ENCODE results near the gene CD276.

CD276 gene

DNA sequence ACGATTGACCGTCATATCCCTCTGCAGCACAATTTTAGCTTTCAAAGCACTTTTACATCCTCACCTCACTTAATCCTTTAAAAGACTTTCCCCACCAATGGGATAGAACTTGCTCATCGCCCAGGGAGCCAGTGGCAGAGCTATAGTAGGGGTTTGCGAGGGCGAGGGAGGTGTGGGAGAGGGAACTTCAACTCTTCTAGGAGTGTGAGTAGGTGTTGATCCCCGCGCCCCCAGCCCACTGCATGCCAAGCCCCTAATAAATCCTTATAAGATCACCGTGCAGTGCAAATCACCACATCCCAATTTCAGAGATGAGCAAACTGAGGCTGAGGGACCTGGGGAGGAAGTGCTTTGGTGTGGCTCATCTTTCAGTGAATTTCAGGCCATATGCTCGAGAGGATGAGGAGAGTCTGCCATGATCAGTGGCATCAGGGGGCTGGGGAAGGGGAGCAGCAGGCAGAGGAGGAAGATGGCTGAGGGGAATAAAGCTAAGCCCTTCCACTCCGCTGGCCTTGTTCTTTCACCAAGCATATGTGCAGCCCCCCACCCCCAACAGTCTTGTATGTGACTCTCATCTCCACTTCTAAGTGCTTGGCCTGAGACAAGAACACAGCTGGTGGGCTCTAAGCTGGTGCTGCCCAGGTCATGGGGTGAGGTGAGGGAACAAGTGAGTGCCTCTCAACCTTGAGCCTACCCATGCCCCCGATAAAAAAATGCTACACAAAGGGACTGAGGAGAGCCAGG is 63.8 kb downstream of the CD276 start:
- DNase-seq (ENCODE audit: low read depth in 2 of 2) = no peak

- no peak for DNase-seq (ENCODE audit: low read depth in 2 of 2)
Observed at GRCh38 chr15:73748730-73749129, 64.5 kb downstream of the CD276 start.

DNA sequence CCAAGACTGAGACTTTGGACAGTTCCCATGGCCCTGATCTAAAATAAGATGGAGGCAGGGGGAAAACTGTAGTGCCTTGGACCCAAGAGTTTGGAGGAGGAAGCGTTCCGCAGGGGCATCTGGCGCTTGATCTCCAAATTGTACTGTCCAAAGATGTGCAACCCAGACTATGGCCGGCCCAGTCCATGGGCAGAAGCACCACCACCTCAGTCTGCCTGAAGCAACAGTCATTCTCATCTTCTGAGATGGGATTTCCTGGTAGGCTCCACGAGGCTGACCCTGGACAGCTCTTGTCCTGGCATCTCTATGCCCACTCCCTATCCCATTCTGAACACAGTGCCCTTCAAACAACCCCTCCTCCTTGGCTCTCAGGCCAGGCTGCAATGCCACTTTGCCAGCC is 65.3 kb downstream of the CD276 start:
- DNase-seq (ENCODE audit: low read depth in 2 of 2) = no peak

DNA sequence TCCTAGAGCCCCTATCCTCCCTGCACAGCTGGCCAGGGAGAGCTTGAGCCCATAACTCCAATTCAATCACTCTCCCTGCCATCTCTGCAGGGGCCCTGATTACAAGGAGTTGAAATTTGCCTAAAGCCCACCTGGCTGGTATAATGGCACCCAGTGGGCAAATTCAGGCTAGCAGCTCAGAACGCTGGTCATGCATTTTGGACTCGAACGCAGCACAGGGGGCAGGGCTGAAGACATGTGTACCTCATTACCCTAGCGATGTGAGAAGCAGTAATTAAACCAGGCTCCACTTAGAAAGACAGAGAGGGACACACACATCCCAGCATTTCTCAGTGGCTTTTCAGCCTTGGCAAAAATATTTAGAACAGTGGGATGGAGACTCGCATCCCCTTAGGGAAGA is 65.8 kb downstream of the CD276 start:
- no peak for DNase-seq (ENCODE audit: low read depth in 2 of 2)

GRCh38 chr15:73750438-73750837 is 66.3 kb downstream of the CD276 start:
- DNase-seq (ENCODE audit: low read depth in 2 of 2) = no peak

GRCh38 chr15:73750951-73751350 is 66.8 kb downstream of the CD276 start:
- DNase-seq (ENCODE audit: low read depth in 2 of 2) = no peak

DNA sequence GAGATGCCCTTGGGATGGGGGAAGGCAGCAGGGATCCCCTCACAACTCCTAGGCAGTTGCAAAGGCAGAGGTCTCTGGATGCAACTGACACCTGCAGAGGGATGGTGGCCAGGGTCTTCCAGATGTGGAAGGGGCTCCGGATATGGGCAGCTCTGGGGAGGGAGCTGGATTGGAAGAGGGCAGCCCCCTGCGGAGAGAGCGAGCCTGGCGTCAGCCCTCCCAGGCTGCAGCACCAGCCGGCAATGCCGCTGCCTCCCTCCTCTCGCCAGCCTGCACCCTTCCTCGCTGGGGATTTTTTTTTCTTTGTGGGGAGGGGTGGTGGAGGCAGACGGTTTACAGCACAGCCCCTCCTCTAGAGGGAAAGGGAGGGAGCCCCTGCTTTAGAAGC is 67.3 kb downstream of the CD276 start:
- DNase-seq (ENCODE audit: low read depth in 2 of 2) = no peak

DNA sequence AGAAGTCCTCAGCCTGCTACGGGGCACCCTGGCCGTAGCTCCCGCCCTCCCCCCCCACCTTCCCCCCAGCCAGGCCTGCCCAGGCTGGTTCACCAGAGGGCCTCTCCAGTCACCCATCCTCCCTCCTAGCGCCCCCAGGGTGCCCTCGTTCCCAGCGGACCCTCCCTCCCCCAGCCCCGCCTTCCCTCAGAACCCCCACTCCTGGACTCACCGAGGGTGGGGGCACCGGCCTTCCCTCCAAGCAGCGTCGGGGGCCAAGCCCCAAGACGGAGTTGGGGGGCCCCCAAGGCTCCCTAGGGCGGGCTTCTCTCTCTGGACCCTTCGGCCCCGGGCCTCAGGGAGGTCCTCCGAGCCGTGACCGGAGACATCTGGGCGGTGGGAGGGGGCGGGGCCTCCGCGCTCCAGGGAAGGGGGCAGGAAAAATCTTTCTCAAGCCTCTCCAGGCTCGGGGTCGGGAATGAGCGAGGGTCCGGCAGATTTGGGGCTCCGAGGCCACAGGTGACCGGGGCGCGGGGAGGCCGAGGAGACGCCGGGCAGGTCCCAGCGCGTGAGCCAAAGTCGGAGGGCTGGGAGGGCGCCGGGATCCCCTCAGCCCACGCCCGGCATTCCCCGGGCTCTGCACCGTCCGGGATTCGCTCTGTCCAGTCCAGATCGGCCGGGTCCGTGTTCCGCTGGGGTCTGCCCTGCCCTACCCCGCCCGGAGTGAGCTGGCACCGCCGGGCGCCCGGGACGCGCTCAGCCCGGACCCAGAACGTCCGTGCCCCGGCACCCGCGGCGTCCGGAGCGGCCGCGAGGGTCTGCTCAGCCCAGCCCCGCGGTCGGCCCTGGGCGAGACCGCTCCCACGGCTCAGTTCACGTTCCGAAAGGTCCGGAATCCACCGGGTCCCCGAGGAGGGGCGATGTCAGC is 68.0 kb downstream of the CD276 start:
- DNase-seq (ENCODE audit: low read depth in 2 of 2) = no peak

DNA sequence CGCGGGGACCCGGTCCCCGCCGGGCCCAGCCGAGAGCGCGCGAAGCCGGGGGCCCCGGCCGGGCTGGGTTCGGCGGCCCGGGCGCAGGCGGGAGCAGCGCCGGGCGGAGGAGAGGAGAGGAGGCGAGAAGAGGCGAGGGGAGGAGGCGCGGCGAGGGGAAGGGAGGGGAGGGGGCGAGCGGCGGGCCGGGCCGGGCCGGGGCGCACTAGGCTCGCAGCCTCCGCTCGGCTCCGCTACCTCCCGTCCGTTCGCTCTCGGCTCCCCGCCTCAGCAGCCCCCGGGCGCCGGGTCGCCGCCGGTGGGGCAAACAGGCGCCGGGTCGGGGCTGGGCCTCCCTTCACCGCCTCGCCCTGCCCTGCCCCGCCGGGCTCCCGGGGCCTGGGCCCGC is 68.6 kb downstream of the CD276 start:
- no peak for DNase-seq (ENCODE audit: low read depth in 2 of 2)

DNA sequence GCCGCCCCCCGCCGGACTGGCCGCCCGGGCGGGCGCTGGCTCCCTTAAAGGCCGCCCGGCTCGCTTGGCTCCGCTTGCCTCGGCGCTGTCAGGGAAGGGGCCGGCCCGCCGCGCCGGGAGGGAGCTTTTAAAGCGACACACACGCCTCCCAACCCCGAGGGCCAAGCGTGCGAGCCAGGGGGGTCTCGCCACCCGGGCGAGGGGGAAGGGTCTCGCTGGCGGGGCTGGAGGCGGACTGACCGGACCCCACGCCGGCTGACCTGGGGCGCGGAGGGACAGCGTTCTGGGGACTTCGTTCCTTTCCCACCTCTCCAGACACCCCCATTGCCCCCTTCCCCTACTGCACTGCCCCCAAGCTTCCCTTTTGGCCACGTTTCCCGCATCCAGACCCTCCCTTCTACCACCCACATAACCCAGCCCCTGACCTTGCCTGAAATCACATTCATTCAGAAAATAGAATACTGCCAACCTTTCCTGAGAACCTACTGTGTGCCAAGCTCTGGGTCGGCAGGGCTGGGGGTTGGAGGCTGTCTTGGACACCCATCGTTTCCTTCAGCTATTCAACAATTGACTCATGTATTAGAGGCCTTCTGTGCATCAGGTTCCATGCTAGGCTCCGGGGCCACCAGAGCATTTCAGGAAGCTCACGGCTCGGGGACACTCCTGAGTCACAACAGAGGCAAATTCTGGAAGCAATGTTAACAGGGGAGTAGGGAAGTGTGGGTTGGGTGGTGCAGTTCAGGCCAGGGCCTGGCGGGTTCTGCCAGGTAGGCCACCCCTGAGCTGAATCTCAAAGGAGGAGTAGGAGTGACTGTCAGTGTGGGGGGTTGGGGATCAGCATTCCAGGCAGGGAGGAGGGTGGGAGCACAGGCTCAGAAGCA is 69.3 kb downstream of the CD276 start, which contains the start of gene INSYN1:
INSYN1 (minus strand) TSS at position 102 of the 881 bp plus-strand sequence. CDS start 2,221 bp downstream, outside the sequence.
- no peak for DNase-seq (ENCODE audit: low read depth in 2 of 2)

DNA sequence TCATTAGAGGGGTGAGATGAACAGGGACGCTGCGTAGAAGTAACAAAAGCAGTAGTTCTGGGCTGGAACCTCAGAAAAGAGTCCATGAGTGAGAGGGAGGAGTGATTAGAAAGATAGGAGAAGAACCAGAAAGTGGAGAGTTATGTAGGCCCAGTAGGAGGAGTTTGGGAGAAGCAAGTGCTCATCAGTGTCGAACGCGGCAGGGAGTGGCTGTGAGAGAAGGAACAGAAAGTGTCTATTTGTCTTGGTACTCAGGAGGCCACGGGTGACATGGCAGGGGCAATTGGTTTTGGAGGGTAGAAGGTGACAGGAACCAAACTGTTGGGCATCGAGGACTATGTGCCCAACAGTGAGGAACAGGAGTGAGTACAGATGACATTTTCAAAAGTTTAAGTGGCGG is 70.3 kb downstream of the CD276 start:
- no peak for DNase-seq (ENCODE audit: low read depth in 2 of 2)

DNA sequence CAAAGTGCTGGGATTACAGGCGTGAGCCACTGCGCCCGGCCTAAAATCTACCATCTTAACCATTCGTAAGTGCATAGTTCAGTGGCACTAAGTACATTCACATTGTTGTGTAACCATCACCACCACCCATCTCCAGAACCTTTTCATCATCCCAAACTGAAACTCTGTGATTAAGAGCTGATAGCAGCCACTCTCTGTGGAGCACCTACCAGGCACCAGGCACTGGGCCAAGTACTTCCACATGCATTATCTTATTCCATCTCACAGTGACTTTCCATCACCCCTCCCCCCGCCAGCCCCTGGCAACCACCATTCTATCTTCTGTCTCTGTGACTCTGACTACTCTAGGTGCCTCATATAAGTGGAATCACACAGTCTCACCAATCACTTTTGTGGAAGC is 71.3 kb downstream of the CD276 start:
- no peak for DNase-seq (ENCODE audit: low read depth in 2 of 2)

- DNase-seq (ENCODE audit: low read depth in 2 of 2) = no peak
Observed at GRCh38 chr15:73755946-73756345, 71.8 kb downstream of the CD276 start.

- no peak for DNase-seq (ENCODE audit: low read depth in 2 of 2)
Observed at GRCh38 chr15:73756390-73756789, 72.2 kb downstream of the CD276 start.

GRCh38 chr15:73756947-73757513 is 72.8 kb downstream of the CD276 start:
- DNase-seq (ENCODE audit: low read depth in 2 of 2) = no peak

- no peak for DNase-seq (ENCODE audit: low read depth in 2 of 2)
Observed at GRCh38 chr15:73757571-73757970, 73.4 kb downstream of the CD276 start.

DNA sequence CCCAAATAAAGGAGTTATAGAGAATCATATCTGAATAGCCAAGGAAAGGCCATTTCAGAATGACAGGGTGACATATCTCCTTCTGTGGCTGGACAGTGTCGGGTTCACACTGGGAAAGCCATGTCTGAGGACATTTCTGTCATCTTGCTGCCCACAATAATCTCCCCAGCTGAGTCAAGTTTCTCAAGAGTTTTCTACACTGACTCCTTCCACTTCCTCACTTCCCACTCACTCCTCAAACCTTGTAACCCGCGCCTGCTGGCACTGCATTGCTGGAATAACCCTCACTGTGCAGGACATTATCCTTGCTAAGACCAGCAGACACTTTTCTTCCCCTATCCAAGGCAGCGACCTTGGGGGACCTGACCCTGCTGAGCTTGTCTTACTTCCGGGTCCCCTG is 74.3 kb downstream of the CD276 start:
- no peak for DNase-seq (ENCODE audit: low read depth in 2 of 2)

GRCh38 chr15:73760330-73761329 is 76.4 kb downstream of the CD276 start:
- DNase-seq (ENCODE audit: low read depth in 2 of 2) = no peak

GRCh38 chr15:73763931-73764330 is 79.7 kb downstream of the CD276 start:
- DNase-seq (ENCODE audit: low read depth in 2 of 2) = no peak
